Vagina (tissue), 2 donors: ENCODE results near the gene ZNRF1.

Experiments
- CTCF ChIP-seq, 3 experiments: fragments of 450-650 bp in 2 of 3; fragments of 200-600 bp in 1 of 3; sonication (generic) in 1 of 3; IDR thresholded peaks; one replicate each; pipeline ENCODE4 v1.5.1; 2017 to 2019; ENCODE audit warnings: antibody characterized with exemption in 3 of 3, mild to moderate bottlenecking in 2 of 3, moderate library complexity in 2 of 3
- POLR2A ChIP-seq, 2 donors: fragments of 450-650 bp; IDR thresholded peaks; one replicate each; pipeline ENCODE4 v1.6.1; 2017; ENCODE audit warnings: antibody characterized with exemption in 2 of 2, mild to moderate bottlenecking in 2 of 2, moderate library complexity in 2 of 2

- no peak for TF ChIP-seq CTCF (IDR thresholded peaks at IDR 0.05)
- no peak for TF ChIP-seq POLR2A (IDR thresholded peaks at IDR 0.05)
These were observed 24.2 kb downstream of the ZNRF1 start for GRCh38 chr16:75023009-75023408.
